ENCODE data around the gene TRHDE. TPM values are rescaled to one million over a fixed set of nuclear protein-coding genes. Genes with fewer than 3 reads are reported as not detected.

The TRHDE gene
- total RNA-seq, 4 donors from 2014 or later = under 0.01 to 0.95 (median 0.50) TPM; not detected in 1

- 5 to 16% methylated on average over 18 to 27 of the region's 79 CpGs for WGBS, 2 donors
- no peak for DNase-seq
- Histone ChIP-seq H3K36me3 (no peaks in the 10 kb centered on the region), H3K27me3 (peaks cover 8 to 93% (median 10%) of the 10 kb centered on the region in 4 donors), H3K4me1 (peaks cover 4 to 30% (median 14%) of the 10 kb centered on the region in 3 donors), H3K27ac (peak overlapping the region in 2 of 4 donors; percentile 72 to 73), H3K9me3 (no peaks in the 10 kb centered on the region), H3K4me3 (peak overlapping the region; percentile 28 to 65 (median 52))
- intact Hi-C loops (cut with DNase I) = no loop called here
- TF ChIP-seq POLR2A (IDR thresholded peaks at IDR 0.05) (no peak), CTCF (IDR thresholded peaks at IDR 0.05) (no peak)
Observed at GRCh38 chr12:72272731-72273498, 745 bp downstream of the TRHDE start.

GRCh38 chr12:72273499-72273837, 1.3 kb downstream of the TRHDE start:
- Histone ChIP-seq H3K9me3 (no peaks in the 10 kb centered on the region), H3K27me3 (peaks cover 8 to 89% (median 10%) of the 10 kb centered on the region in 4 donors), H3K36me3 (no peaks in the 10 kb centered on the region), H3K27ac (peak overlapping the region in 2 of 4 donors; percentile 72 to 73), H3K4me1 (peaks cover 4 to 30% (median 14%) of the 10 kb centered on the region in 3 donors), H3K4me3 (peak overlapping the region; percentile 28 to 65 (median 52))
- DNase-seq = no peak
- WGBS, 2 donors = 1 to 5% methylated on average over 7 to 12 of the region's 24 CpGs
- intact Hi-C loops (cut with DNase I) = no loop called here
- TF ChIP-seq POLR2A (IDR thresholded peaks at IDR 0.05) (no peak), CTCF (IDR thresholded peaks at IDR 0.05) (no peak)

GRCh38 chr12:72273851-72274351, 1.7 kb downstream of the TRHDE start:
- no peak for TF ChIP-seq CTCF (IDR thresholded peaks at IDR 0.05)
- no peak for TF ChIP-seq POLR2A (IDR thresholded peaks at IDR 0.05)
- no peak for DNase-seq

DNA sequence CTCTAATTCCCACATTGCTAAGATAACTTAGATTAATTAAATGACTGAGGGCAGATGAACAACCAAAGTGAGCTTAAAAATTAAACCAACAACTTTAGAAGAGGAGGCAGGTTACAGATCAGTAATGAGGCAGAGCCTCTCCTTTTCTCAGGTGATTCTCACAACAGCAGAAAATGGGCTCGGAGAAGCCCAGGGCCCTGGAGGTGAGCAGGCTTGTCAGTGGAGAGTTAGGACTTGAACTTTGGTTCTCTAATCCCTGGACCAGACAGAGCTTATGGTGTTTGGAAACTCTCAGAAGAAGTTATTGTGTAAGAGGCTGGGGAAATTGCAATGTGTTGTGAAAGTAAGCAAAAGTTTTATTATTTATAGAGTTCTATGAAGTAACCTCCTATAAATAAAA, 2.8 kb downstream of the TRHDE start:
- intact Hi-C loops (cut with DNase I) = no loop called here
- no peak for TF ChIP-seq CTCF (IDR thresholded peaks at IDR 0.05)
- TF ChIP-seq POLR2A (IDR thresholded peaks at IDR 0.05) = no peak
- Histone ChIP-seq H3K27me3 (peaks cover 8 to 80% (median 10%) of the 10 kb centered on the region in 4 donors), H3K4me3 (peak overlapping the region in 1 of 4 donors; percentile 65), H3K27ac (no peak overlapping the region), H3K9me3 (no peaks in the 10 kb centered on the region), H3K4me1 (peaks cover 4 to 30% (median 14%) of the 10 kb centered on the region in 3 donors), H3K36me3 (no peaks in the 10 kb centered on the region)
- DNase-seq = no peak
- 44 to 56% methylated on average over 1 of the region's 1 CpG for WGBS, 2 donors

More at GRCh38 chr12:72273851-72274351, 1.7 kb downstream of the TRHDE start:
- intact Hi-C loops (cut with DNase I) = no loop called here
- Histone ChIP-seq H3K27me3 (peaks cover 8 to 84% (median 10%) of the 10 kb centered on the region in 4 donors), H3K9me3 (no peaks in the 10 kb centered on the region), H3K4me1 (peaks cover 4 to 30% (median 14%) of the 10 kb centered on the region in 3 donors), H3K4me3 (peak overlapping the region; percentile 28 to 65 (median 52)), H3K27ac (peak overlapping the region in 2 of 4 donors; percentile 72 to 73), H3K36me3 (no peaks in the 10 kb centered on the region)
- WGBS, 2 donors = 12 to 33% methylated on average over 3 to 12 of the region's 17 CpGs

- no peak for DNase-seq
- H3K27me3 ChIP-seq = peaks cover 8 to 78% (median 10%) of the 10 kb centered on the region in 4 donors
Observed at GRCh38 chr12:72275526-72275925, 3.4 kb downstream of the TRHDE start.

More at GRCh38 chr12:72275526-72275925, 3.4 kb downstream of the TRHDE start:
- Histone ChIP-seq H3K4me1 (peaks cover 4 to 30% (median 14%) of the 10 kb centered on the region in 3 donors), H3K27ac (peak overlapping the region in 1 of 4 donors; percentile 29), H3K9me3 (no peaks in the 10 kb centered on the region), H3K36me3 (no peaks in the 10 kb centered on the region), H3K4me3 (no peak overlapping the region)
- intact Hi-C loops (cut with DNase I) = no loop called here
- TF ChIP-seq CTCF (IDR thresholded peaks at IDR 0.05) (no peak), POLR2A (IDR thresholded peaks at IDR 0.05) (no peak)
- WGBS, 2 donors = 68 to 76% methylated on average over 2 of the region's 2 CpGs
